ENCODE measurements around the gene DEXI.

Gene DEXI

DNA sequence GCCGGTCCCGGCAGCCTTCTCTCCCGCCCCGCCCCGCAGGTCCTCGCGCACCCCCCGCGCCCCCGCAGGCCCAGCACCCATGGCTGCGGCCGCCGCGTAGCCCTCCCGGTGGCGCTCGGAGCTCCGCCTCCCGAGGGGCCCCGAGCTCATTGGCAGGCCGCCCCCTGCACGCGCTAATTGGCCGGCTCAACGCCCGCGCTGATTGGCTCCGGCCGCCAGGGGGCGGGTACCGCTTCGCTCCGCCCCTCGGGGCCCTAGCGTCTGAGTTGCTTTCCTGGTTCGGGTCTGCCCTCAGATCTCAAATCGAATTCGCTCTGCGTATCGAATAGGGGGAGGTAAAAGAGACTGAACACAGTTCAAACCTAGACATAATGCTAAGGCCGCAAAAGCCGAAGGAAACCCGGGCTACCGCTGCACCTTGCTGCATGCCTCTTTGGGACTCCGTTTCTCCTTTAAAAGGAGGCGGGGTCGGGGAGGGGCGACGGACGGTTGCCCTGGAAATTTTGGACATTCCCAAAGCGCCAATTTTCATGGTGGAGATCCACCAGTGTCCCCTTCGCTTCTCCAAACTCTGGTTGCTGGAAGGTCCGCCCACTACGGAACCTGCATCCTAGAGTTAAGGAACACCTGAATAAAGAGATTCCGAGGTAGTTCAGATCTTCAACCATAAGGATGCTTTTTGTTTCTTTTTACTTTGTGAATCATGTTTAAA is at the start of gene DEXI:
Gene DEXI, minus strand, starts transcription at position 117 of the 712 bp plus-strand sequence. CDS start 463 bp downstream, outside the sequence.
- Histone ChIP-seq H3K36me3 (ENCODE audit: control insufficient read depth, low read depth, low read length) (no peaks in the 10 kb centered on the region), H3K27me3 (ENCODE audit: control insufficient read depth, insufficient read depth, low read length) (peaks cover 4% of the 10 kb centered on the region), H3K9me3 (ENCODE audit: control insufficient read depth, low read depth, low read length) (no peaks in the 10 kb centered on the region), H3K9ac (ENCODE audit: low read length) (peak within 1 kb of the TSS; percentile 51), H3K27ac (ENCODE audit: low read length) (no peak within 1 kb of the TSS), H3K4me3 (ENCODE audit: low read length) (peak within 1 kb of the TSS; percentile 76), H3K4me1 (ENCODE audit: control insufficient read depth, low read depth, low read length) (peaks cover 30% of the 10 kb centered on the region)

DNA sequence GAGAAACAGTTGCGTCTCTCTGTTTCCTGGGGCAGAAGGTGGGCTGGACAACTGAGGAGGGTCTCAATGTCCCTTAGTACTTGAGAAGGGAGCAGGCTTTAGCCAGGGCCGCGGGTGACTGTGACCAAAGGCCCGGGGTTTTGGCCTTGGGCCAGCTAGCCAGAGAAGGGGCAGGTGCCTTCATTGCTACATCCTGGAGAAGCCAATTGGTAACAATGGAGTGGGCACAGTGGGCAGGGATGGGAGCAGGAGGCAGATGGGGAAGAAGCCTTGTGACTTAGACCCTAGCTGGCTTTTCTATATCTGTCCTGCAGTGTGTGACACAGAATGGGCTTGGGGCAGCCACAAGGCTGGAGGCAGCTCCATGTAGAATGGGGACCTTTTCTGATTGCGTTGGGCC is 48.1 kb upstream of the DEXI start:
- no peaks in the 10 kb centered on the region for H3K4me1 ChIP-seq (ENCODE audit: control insufficient read depth, low read depth, low read length)
- H3K9ac ChIP-seq (ENCODE audit: low read length), result no peak overlapping the region
- no peaks in the 10 kb centered on the region for H3K9me3 ChIP-seq (ENCODE audit: control insufficient read depth, low read depth, low read length)
- H3K27me3 ChIP-seq (ENCODE audit: control insufficient read depth, insufficient read depth, low read length), result no peaks in the 10 kb centered on the region
- H3K4me3 ChIP-seq (ENCODE audit: low read length), result no peak overlapping the region
- H3K27ac ChIP-seq (ENCODE audit: low read length), result no peak overlapping the region
- no peaks in the 10 kb centered on the region for H3K36me3 ChIP-seq (ENCODE audit: control insufficient read depth, low read depth, low read length)

DNA sequence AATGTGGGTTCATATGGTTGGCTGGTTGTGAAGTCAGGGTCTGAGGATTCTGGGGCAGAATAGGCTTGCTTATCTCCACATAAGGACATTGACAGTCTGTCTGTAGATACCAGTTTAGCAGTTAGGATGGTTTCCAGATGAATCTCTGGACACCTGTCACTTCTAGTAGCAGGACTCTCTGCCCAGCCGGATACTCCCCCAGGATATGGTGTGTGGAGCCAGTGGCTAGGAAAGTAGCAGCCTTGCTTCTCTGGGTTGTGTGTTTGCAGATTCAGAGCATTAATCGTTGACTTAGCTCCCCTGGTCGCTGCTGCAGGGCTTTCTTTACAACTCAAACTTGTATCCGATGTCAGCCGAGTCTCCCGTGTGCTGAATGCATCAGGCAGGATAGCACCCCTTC is 47.3 kb upstream of the DEXI start:
- no peaks in the 10 kb centered on the region for H3K27me3 ChIP-seq (ENCODE audit: control insufficient read depth, insufficient read depth, low read length)
- no peaks in the 10 kb centered on the region for H3K9me3 ChIP-seq (ENCODE audit: control insufficient read depth, low read depth, low read length)
- H3K27ac ChIP-seq (ENCODE audit: low read length), result no peak overlapping the region
- H3K9ac ChIP-seq (ENCODE audit: low read length), result no peak overlapping the region
- no peaks in the 10 kb centered on the region for H3K36me3 ChIP-seq (ENCODE audit: control insufficient read depth, low read depth, low read length)
- H3K4me3 ChIP-seq (ENCODE audit: low read length), result no peak overlapping the region
- no peaks in the 10 kb centered on the region for H3K4me1 ChIP-seq (ENCODE audit: control insufficient read depth, low read depth, low read length)

DNA sequence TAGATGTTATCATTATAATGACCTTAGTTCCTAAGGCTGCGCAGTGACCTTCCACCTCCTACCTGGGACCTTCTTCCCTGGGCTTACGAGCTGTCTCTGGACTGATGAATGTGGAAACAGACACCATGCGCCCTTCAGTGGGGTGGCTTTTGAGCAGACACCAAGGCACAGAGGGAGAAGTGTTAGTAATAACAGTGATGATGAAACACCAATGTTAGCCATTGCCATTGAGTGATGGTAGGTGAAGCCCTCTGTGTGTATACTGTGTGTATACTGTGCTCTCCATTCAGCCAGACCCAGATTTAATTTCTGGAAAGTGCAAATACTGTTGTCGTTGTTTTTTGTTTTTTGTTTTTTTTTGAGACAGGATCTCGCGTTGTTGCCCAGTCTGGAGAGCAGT is 46.6 kb upstream of the DEXI start:
- Histone ChIP-seq H3K36me3 (ENCODE audit: control insufficient read depth, low read depth, low read length) (no peaks in the 10 kb centered on the region), H3K4me1 (ENCODE audit: control insufficient read depth, low read depth, low read length) (no peaks in the 10 kb centered on the region), H3K9ac (ENCODE audit: low read length) (no peak overlapping the region), H3K9me3 (ENCODE audit: control insufficient read depth, low read depth, low read length) (no peaks in the 10 kb centered on the region), H3K27me3 (ENCODE audit: control insufficient read depth, insufficient read depth, low read length) (no peaks in the 10 kb centered on the region), H3K4me3 (ENCODE audit: low read length) (no peak overlapping the region), H3K27ac (ENCODE audit: low read length) (no peak overlapping the region)

DNA sequence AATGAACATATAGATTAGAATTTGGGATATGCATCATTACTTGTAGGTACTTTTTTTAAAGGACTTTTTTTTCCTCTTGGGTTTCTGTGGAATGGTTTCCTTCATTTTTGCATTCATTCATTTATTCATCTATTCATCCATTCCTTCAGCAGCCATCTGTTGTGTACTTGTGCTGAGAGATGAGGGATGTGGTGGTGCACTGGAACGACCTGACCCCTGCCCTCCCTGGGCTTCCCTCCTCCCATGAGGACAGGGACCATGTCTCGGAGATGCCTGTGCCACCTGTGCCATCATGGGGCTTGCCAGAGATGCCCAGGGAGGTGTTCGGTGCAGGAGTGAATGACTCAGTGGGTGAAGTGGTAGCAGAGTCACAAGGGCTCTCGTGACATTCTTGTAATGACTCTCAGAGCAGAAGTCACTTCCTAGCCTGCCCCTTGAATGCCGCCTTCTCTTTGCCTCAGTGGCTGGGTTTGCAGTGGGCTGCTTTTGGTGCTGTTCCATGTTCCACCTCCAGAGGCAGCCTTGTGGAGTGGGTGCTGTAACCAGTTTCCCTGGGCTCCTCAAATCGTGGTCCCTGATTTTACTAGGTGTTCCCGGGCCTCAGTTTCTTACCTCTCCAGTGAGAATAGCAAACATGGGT is 46.0 kb upstream of the DEXI start:
- no peaks in the 10 kb centered on the region for H3K9me3 ChIP-seq (ENCODE audit: control insufficient read depth, low read depth, low read length)
- no peaks in the 10 kb centered on the region for H3K27me3 ChIP-seq (ENCODE audit: control insufficient read depth, insufficient read depth, low read length)
- H3K4me3 ChIP-seq (ENCODE audit: low read length), result no peak overlapping the region
- no peak overlapping the region for H3K27ac ChIP-seq (ENCODE audit: low read length)
- no peaks in the 10 kb centered on the region for H3K36me3 ChIP-seq (ENCODE audit: control insufficient read depth, low read depth, low read length)
- H3K4me1 ChIP-seq (ENCODE audit: control insufficient read depth, low read depth, low read length), result no peaks in the 10 kb centered on the region
- no peak overlapping the region for H3K9ac ChIP-seq (ENCODE audit: low read length)

DNA sequence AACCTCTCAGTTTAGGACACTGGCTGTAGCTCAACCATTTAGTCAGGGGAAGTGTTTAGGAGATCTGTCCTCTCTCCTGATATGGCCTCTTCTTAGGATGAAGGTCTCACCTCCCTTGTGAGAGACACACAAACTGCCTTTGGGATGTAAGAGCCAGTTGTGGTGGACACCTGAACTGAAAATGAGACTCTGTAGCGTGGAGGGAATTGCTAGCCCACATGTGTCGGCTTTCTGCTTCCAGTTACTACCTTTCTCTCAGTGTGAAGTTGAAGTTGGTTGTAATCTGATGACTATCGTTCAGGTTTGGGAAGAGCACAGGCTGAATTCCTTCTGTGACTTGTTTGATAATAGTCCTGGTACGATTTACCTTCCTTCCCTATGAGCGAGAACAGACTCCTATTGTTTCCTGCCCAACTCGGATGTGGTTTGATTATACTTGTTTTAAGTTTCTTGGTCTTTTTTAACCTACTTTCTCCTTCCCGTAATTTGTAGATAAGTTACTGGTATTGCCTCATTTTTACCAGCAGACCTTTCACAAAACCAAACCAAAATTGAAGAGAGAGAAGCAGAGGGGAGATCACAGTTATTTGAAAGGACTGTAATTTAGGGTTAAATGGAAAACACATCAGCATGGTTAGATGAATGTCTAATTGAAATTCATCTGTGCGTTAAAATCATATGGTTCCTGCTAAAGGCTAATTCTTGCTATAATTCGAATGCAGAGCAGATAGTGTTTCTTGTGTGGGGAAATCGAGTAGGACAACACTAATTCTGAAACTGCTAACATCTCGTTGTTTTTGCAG is 45.3 kb upstream of the DEXI start:
- no peak overlapping the region for H3K9ac ChIP-seq (ENCODE audit: low read length)
- no peaks in the 10 kb centered on the region for H3K27me3 ChIP-seq (ENCODE audit: control insufficient read depth, insufficient read depth, low read length)
- no peak overlapping the region for H3K4me3 ChIP-seq (ENCODE audit: low read length)
- H3K9me3 ChIP-seq (ENCODE audit: control insufficient read depth, low read depth, low read length), result no peaks in the 10 kb centered on the region
- no peaks in the 10 kb centered on the region for H3K4me1 ChIP-seq (ENCODE audit: control insufficient read depth, low read depth, low read length)
- H3K27ac ChIP-seq (ENCODE audit: low read length), result no peak overlapping the region
- H3K36me3 ChIP-seq (ENCODE audit: control insufficient read depth, low read depth, low read length), result no peaks in the 10 kb centered on the region

DNA sequence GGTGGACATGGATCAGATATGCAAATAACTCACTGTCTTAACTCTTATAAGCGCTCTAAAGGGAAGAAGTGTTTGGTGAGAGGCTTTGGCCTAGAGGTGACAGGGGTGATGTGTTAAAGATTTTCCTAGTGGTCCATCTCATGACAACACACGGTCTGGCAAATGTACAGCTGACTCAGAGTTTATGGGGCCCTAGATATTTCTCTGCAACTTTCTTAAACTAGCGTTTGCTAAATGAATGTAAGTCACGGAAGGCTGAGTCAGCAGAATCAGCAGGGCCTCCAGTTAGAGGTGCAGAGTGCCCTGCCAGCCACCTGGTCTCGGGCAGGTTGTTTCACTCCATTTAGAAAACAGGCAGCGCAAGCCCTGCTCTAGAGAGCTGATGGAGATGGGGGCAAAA is 42.2 kb upstream of the DEXI start:
- H3K27ac ChIP-seq (ENCODE audit: low read length), result no peak overlapping the region
- H3K9ac ChIP-seq (ENCODE audit: low read length), result no peak overlapping the region
- H3K36me3 ChIP-seq (ENCODE audit: control insufficient read depth, low read depth, low read length), result no peaks in the 10 kb centered on the region
- H3K4me1 ChIP-seq (ENCODE audit: control insufficient read depth, low read depth, low read length), result no peaks in the 10 kb centered on the region
- H3K4me3 ChIP-seq (ENCODE audit: low read length), result no peak overlapping the region
- no peaks in the 10 kb centered on the region for H3K27me3 ChIP-seq (ENCODE audit: control insufficient read depth, insufficient read depth, low read length)
- no peaks in the 10 kb centered on the region for H3K9me3 ChIP-seq (ENCODE audit: control insufficient read depth, low read depth, low read length)

DNA sequence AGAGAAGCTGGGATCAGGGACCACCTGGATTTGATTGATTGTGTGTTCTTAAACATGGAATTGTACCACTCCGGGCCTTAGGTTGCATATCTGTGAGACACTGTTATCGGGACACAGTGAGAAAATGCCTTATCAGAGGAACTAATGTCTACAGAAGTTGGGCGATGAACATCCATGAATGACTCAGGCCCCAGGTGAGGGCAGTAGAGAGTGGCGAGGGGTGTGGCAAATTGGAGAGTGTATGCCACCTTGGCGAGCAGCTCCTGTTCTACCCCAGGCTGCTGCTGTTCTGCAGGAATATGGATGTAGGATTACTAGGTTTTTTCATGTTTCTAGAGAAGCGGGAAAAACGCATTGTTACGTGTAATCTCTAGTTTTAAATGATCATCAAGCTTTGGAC is 40.9 kb upstream of the DEXI start:
- Histone ChIP-seq H3K9ac (ENCODE audit: low read length) (no peak overlapping the region), H3K36me3 (ENCODE audit: control insufficient read depth, low read depth, low read length) (no peaks in the 10 kb centered on the region), H3K9me3 (ENCODE audit: control insufficient read depth, low read depth, low read length) (no peaks in the 10 kb centered on the region), H3K4me3 (ENCODE audit: low read length) (no peak overlapping the region), H3K4me1 (ENCODE audit: control insufficient read depth, low read depth, low read length) (no peaks in the 10 kb centered on the region), H3K27ac (ENCODE audit: low read length) (no peak overlapping the region), H3K27me3 (ENCODE audit: control insufficient read depth, insufficient read depth, low read length) (no peaks in the 10 kb centered on the region)

DNA sequence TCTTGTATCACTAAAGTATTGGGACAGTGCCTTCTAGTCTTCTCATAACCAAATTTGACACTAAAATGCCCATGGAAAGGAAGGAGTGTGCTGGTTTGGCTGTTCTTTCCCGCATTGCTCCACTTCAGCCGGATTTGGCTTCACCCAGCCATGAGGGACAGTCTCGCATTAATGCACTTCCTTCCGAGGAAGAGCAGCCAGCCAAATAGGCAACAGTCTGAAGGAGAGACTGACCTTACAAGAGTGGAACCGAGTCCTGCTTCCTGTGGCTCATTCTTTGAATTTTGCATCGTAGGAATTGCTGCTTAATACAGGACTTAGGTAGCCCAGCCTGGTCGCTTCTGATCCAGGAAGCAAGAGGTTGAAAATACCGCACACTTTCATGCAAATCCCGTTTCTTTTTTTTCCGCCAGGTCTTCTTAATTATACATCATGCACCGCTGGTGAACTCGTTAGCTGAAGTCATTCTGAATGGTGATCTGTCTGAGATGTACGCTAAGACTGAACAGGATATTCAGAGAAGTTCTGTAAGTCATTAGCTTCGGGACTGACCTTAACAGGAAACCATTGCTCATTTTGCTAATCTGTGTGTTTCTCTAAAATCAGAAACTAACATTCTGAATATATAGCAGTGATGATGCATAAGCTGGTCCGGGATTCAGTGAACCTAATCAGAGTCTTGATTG is 40.3 kb upstream of the DEXI start:
- Histone ChIP-seq H3K4me1 (ENCODE audit: control insufficient read depth, low read depth, low read length) (no peaks in the 10 kb centered on the region), H3K27me3 (ENCODE audit: control insufficient read depth, insufficient read depth, low read length) (no peaks in the 10 kb centered on the region), H3K9me3 (ENCODE audit: control insufficient read depth, low read depth, low read length) (no peaks in the 10 kb centered on the region), H3K9ac (ENCODE audit: low read length) (no peak overlapping the region), H3K4me3 (ENCODE audit: low read length) (no peak overlapping the region), H3K27ac (ENCODE audit: low read length) (no peak overlapping the region), H3K36me3 (ENCODE audit: control insufficient read depth, low read depth, low read length) (no peaks in the 10 kb centered on the region)

DNA sequence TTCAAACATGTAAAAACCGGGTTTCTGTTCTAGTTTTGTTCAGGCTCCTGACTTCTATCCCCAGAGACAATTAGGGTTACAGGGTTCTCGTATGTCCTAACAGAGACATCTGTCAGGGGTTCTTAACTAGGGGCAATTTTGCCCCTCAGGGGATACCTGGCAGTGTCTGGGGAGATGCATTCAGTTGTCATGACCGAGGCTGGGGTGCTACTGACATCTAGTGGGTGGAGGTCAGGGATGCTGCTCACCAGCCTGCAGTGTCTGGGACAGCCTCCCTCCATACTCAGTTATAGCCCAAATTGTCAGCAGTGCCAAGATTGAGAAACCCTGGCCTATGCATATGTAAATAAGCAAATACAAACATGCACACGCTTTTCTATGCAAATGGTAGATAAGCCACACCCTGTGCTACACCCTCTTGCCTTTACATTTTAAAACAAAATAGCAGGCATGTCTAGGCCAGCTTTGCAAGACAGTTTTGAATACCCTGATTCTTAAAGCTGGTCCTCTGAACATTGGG is 39.5 kb upstream of the DEXI start:
- no peak overlapping the region for H3K9ac ChIP-seq (ENCODE audit: low read length)
- H3K9me3 ChIP-seq (ENCODE audit: control insufficient read depth, low read depth, low read length), result no peaks in the 10 kb centered on the region
- H3K4me3 ChIP-seq (ENCODE audit: low read length), result no peak overlapping the region
- no peaks in the 10 kb centered on the region for H3K4me1 ChIP-seq (ENCODE audit: control insufficient read depth, low read depth, low read length)
- no peaks in the 10 kb centered on the region for H3K36me3 ChIP-seq (ENCODE audit: control insufficient read depth, low read depth, low read length)
- no peaks in the 10 kb centered on the region for H3K27me3 ChIP-seq (ENCODE audit: control insufficient read depth, insufficient read depth, low read length)
- H3K27ac ChIP-seq (ENCODE audit: low read length), result no peak overlapping the region

DNA sequence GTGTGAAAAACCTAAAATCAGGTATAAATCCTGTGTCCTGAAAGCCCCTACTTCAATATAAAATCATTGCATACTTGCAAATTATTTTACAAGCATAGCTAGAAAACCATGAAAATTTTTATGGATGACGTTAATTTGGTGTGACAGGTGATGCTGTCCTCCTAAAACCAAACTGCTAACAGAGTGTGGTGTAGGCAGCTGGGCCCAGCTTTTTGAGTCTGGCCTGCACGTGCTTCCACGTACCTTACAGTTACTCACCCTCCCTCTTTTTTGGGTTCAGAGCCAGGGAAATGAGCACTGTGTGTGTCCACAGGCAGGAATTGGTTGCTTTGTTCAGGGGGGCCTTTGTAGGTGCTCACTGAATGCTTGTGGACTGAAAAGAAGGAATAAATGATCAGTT is 38.5 kb upstream of the DEXI start:
- H3K4me1 ChIP-seq (ENCODE audit: control insufficient read depth, low read depth, low read length), result no peaks in the 10 kb centered on the region
- no peaks in the 10 kb centered on the region for H3K27me3 ChIP-seq (ENCODE audit: control insufficient read depth, insufficient read depth, low read length)
- H3K36me3 ChIP-seq (ENCODE audit: control insufficient read depth, low read depth, low read length), result no peaks in the 10 kb centered on the region
- H3K27ac ChIP-seq (ENCODE audit: low read length), result no peak overlapping the region
- no peak overlapping the region for H3K4me3 ChIP-seq (ENCODE audit: low read length)
- H3K9ac ChIP-seq (ENCODE audit: low read length), result no peak overlapping the region
- no peaks in the 10 kb centered on the region for H3K9me3 ChIP-seq (ENCODE audit: control insufficient read depth, low read depth, low read length)

All from iPS-18a (cell line).